K562 (cell line): ENCODE results near the gene FAM53A. TPM values are rescaled to one million over a fixed set of nuclear protein-coding genes. Genes with fewer than 3 reads are reported as not detected.
A peak's percentile ranks its signal among the peaks of the same experiment; 100 is the strongest.

Experiments used
- ARNT ChIP-seq, 2 experiments: fragments of 450-650 bp; IDR thresholded peaks; 2 replicates each; pipeline ENCODE4 v1.6.1; 2016; ENCODE audit warnings: mild to moderate bottlenecking in 1 of 2
- CEBPG ChIP-seq, 3 experiments: fragments of 200-800 bp in 1 of 3; sonication (Bioruptor generic) in 1 of 3; sonication (generic) in 1 of 3; formaldehyde crosslinking in 1 of 3; IDR thresholded peaks in 2 of 3; conservative IDR thresholded peaks in 1 of 3; 2 replicates each; pipeline versions ENCODE4 v1.6.1 to v1.8.0; 2016 to 2022; ENCODE audit warnings: missing compliant biosample characterization in 2 of 3, missing genetic modification characterization in 2 of 3, mild to moderate bottlenecking in 1 of 3, missing genetic modification reagents in 1 of 3
- HDAC1 ChIP-seq, 2 experiments: fragments of 450-650 bp; IDR thresholded peaks; 2 replicates each; pipeline ENCODE4 v1.6.1; 2016 to 2017; ENCODE audit warnings: inconsistent platforms in 1 of 2, mild to moderate bottlenecking in 1 of 2, moderate library complexity in 1 of 2
- HLTF ChIP-seq: fragments of 450-650 bp; IDR thresholded peaks from 2 replicates; pipeline ENCODE4 v1.6.1; 2016
- IRF2 ChIP-seq: sonication (generic); formaldehyde crosslinking; IDR thresholded peaks from 2 replicates; pipeline ENCODE4 v1.8.1; 2022; ENCODE audit warnings: mild to moderate bottlenecking, missing genetic modification reagents
- NR4A1 ChIP-seq, 2 experiments: fragments of 250-450 bp in 1 of 2; fragments of 450-650 bp in 1 of 2; sonication (Bioruptor Pico) in 1 of 2; IDR thresholded peaks; 2 replicates each; pipeline versions ENCODE4 v1.4.0 to v1.6.1; 2016 to 2020; ENCODE audit warnings: mild to moderate bottlenecking in 2 of 2, missing compliant biosample characterization in 1 of 2, missing genetic modification characterization in 1 of 2, moderate library complexity in 1 of 2
- SNRNP70 ChIP-seq: fragments of 200-400 bp; formaldehyde crosslinking; optimal IDR thresholded peaks from 2 replicates; pipeline ENCODE3; 2017; ENCODE audit warnings: low read depth, low read length
- TARDBP ChIP-seq: fragments of 450-650 bp; IDR thresholded peaks from 2 replicates; pipeline ENCODE4 v1.6.1; 2016
- TCFL5 ChIP-seq: fragments of 250-450 bp; sonication (Bioruptor Pico); conservative IDR thresholded peaks from 2 replicates; pipeline ENCODE4 v1.6.1; 2021; ENCODE audit warnings: mild to moderate bottlenecking, moderate library complexity, matching md5 sums
- TOE1 ChIP-seq, 2 experiments: fragments of 450-650 bp in 1 of 2; sonication (generic) in 1 of 2; formaldehyde crosslinking in 1 of 2; IDR thresholded peaks; 2 replicates each; pipeline versions ENCODE4 v1.7.1 to v1.8.0; 2016 to 2022; ENCODE audit warnings: borderline replicate concordance in 2 of 2, mild to moderate bottlenecking in 2 of 2, antibody characterized with exemption in 1 of 2, inconsistent platforms in 1 of 2, low read depth in 1 of 2, missing genetic modification reagents in 1 of 2, moderate library complexity in 1 of 2
- XRCC3 ChIP-seq: fragments of 450-650 bp; IDR thresholded peaks from 2 replicates; pipeline ENCODE4 v1.6.1; 2017; ENCODE audit warnings: mild to moderate bottlenecking, moderate library complexity
- ZNF175 ChIP-seq: fragments of 200-800 bp; sonication (Bioruptor generic); IDR thresholded peaks from 2 replicates; pipeline ENCODE4 v1.6.1; 2016; ENCODE audit warnings: low read depth, mild to moderate bottlenecking, missing genetic modification characterization, missing compliant biosample characterization
- ZNF584 ChIP-seq: fragments of 200-800 bp; sonication (Bioruptor generic); IDR thresholded peaks from 2 replicates; pipeline ENCODE4 v1.6.1; 2016; ENCODE audit warnings: low read depth, mild to moderate bottlenecking, missing genetic modification characterization, missing compliant biosample characterization
- ZNF76 ChIP-seq: fragments of 250-450 bp; sonication (Bioruptor Pico); IDR thresholded peaks from 2 replicates; pipeline ENCODE4 v1.4.0; 2020; ENCODE audit warnings: mild to moderate bottlenecking, moderate library complexity, borderline replicate concordance
- polyA plus RNA-seq, 8 experiments: library from polyadenylated mRNA; depleted of rRNA in 4 of 8; stranded (reverse) in 5 of 8; unstranded in 3 of 8; fragments of >200 nt; fragmentation: Nextera tagmentation in 2 of 8; fragmentation: Illumina TruSeq in 1 of 8; extraction: Ambion mirVana in 2 of 8; extraction: Trizol in 1 of 8; gene quantifications; 2 replicates each; pipeline versions ENCODE4 v1.2.1 to v1.2.3, GENCODE V29; 2011 to 2014; ENCODE audit warnings: inconsistent platforms in 1 of 8, missing spikeins in 1 of 8
- total RNA-seq, 7 experiments: library from RNA; depleted of rRNA in 6 of 7; stranded (reverse); fragments of >200 nt in 6 of 7; fragmentation: Illumina TruSeq in 2 of 7; extraction: Trizol in 2 of 7; gene quantifications; 2 replicates each; pipeline versions ENCODE4 v1.2.1 to v1.2.3, GENCODE V29; 2011 to 2021; ENCODE audit warnings: low replicate concordance in 1 of 7
- TF ChIP-seq, protein P1 (sequence below), 2 experiments: fragments of 450-650 bp in 1 of 2; IDR thresholded peaks; 2 replicates each; pipeline ENCODE4 v1.6.1; 2011 to 2017; ENCODE audit warnings: low read depth in 2 of 2, antibody characterized with exemption in 1 of 2, borderline replicate concordance in 1 of 2, low read length in 1 of 2, mild to moderate bottlenecking in 1 of 2, mixed read lengths in 1 of 2; ENCODE audit not compliant: control insufficient read depth in 1 of 2
- TF ChIP-seq, protein P2 (sequence below): fragments of 450-650 bp; conservative IDR thresholded peaks from 2 replicates; pipeline ENCODE4 v1.6.1; 2016; ENCODE audit warnings: missing genetic modification characterization, low read depth, mild to moderate bottlenecking, control low read depth, missing compliant biosample characterization
- TF ChIP-seq, protein P3 (sequence below): fragments of 450-650 bp; IDR thresholded peaks from 2 replicates; pipeline ENCODE4 v1.6.1; 2016
- TF ChIP-seq, protein P4 (sequence below): fragments of 450-650 bp; formaldehyde crosslinking; IDR thresholded peaks from 2 replicates; pipeline ENCODE4 v1.4.0; 2020; ENCODE audit warnings: mild to moderate bottlenecking, moderate library complexity

FAM53A gene
- total and polyA plus RNA-seq, 9 of the 15 experiments (the other 6 are each of a cell fraction or from before 2014, with no cell fraction given), result 0.53 to 2.7 (median 1.4) TPM; not detected in 2

DNA sequence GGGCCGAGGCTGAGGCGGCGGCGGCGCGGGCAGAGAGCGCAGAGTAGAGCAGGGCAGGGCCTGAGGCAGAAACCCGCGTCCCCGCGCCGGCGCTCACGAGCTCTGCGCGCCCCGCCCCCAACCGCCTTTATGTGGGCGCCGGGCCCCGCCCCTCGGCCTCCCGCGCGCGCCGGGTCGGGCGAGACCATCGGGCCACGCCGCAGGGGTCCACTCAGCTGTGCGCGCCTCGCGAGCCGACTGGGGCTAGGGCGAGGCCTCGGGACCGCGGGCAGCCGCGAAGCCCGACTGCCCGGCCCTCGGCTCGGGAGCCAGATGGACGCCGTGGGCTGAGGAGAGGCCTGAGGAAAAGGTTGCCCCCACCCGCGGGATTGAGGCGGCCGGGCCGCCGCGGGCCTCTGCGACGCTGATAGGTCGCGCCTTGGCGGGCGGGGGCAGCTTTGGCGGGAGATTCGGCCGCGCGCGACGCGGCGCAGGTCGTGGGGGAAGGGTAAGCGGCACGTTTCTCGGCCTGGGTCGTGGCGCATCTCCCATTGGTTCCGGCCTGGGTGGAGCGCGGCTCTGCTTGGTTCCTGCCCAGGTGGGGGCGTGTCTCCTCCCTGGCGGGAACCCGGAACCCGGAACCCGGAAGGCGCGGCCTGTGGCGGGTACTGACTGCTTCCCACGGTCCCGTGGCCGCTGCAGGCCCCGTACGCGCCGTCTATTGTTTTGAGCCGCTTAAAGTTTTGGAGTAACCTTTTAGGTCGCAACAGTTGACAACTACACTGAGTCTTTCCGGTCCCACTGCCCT lies 28.3 kb upstream of the FAM53A start, which contains the start of gene SLBP (continued):
- TF ChIP-seq, protein P1, sequence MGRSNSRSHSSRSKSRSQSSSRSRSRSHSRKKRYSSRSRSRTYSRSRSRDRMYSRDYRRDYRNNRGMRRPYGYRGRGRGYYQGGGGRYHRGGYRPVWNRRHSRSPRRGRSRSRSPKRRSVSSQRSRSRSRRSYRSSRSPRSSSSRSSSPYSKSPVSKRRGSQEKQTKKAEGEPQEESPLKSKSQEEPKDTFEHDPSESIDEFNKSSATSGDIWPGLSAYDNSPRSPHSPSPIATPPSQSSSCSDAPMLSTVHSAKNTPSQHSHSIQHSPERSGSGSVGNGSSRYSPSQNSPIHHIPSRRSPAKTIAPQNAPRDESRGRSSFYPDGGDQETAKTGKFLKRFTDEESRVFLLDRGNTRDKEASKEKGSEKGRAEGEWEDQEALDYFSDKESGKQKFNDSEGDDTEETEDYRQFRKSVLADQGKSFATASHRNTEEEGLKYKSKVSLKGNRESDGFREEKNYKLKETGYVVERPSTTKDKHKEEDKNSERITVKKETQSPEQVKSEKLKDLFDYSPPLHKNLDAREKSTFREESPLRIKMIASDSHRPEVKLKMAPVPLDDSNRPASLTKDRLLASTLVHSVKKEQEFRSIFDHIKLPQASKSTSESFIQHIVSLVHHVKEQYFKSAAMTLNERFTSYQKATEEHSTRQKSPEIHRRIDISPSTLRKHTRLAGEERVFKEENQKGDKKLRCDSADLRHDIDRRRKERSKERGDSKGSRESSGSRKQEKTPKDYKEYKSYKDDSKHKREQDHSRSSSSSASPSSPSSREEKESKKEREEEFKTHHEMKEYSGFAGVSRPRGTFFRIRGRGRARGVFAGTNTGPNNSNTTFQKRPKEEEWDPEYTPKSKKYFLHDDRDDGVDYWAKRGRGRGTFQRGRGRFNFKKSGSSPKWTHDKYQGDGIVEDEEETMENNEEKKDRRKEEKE (IDR thresholded peaks at IDR 0.05; ENCODE audit: borderline replicate concordance in 1 of 2, control insufficient read depth in 1 of 2, low read depth in 2 of 2, low read length in 1 of 2), result peak in 1 of 2 experiments; percentile 84; a peak in 3 of 4 replicates
- TF ChIP-seq HDAC1 (IDR thresholded peaks at IDR 0.05), result peak in 1 of 2 experiments; percentile 96; a peak in 2 of 4 replicates
- TF ChIP-seq, protein P2, sequence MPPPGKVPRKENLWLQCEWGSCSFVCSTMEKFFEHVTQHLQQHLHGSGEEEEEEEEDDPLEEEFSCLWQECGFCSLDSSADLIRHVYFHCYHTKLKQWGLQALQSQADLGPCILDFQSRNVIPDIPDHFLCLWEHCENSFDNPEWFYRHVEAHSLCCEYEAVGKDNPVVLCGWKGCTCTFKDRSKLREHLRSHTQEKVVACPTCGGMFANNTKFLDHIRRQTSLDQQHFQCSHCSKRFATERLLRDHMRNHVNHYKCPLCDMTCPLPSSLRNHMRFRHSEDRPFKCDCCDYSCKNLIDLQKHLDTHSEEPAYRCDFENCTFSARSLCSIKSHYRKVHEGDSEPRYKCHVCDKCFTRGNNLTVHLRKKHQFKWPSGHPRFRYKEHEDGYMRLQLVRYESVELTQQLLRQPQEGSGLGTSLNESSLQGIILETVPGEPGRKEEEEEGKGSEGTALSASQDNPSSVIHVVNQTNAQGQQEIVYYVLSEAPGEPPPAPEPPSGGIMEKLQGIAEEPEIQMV (tag), result no peak
- TF ChIP-seq XRCC3, result no peak
- TF ChIP-seq TCFL5 (CRISPR knock-in tag), result no peak
- TF ChIP-seq ARNT (IDR thresholded peaks at IDR 0.05), result no peak
- no peak for TF ChIP-seq IRF2
- TF ChIP-seq ZNF584 (CRISPR knock-in tag), result no peak
- no peak for TF ChIP-seq CEBPG (CRISPR knock-in tag; IDR thresholded peaks at IDR 0.05)
- TF ChIP-seq CEBPG (tag; conservative IDR thresholded peaks at IDR 0.05 in 1 of 2, IDR thresholded peaks at IDR 0.05 in 1 of 2), result no peak
- TF ChIP-seq HLTF, result no peak
- TF ChIP-seq, protein P3, sequence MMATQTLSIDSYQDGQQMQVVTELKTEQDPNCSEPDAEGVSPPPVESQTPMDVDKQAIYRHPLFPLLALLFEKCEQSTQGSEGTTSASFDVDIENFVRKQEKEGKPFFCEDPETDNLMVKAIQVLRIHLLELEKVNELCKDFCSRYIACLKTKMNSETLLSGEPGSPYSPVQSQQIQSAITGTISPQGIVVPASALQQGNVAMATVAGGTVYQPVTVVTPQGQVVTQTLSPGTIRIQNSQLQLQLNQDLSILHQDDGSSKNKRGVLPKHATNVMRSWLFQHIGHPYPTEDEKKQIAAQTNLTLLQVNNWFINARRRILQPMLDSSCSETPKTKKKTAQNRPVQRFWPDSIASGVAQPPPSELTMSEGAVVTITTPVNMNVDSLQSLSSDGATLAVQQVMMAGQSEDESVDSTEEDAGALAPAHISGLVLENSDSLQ, result no peak
- peak; percentile 95 for TF ChIP-seq TARDBP
- TF ChIP-seq TOE1 (IDR thresholded peaks at IDR 0.05; ENCODE audit: borderline replicate concordance), result peak; percentile 58; the same call in 1 of the 2 replicates
- peak; percentile 96 for TF ChIP-seq TOE1 (CRISPR knock-in tag; IDR thresholded peaks at IDR 0.05; ENCODE audit: borderline replicate concordance, low read depth)
- TF ChIP-seq ZNF175, result no peak
- TF ChIP-seq ZNF76 (CRISPR knock-in tag), result no peak
- no peak for TF ChIP-seq SNRNP70
- TF ChIP-seq, protein P4, sequence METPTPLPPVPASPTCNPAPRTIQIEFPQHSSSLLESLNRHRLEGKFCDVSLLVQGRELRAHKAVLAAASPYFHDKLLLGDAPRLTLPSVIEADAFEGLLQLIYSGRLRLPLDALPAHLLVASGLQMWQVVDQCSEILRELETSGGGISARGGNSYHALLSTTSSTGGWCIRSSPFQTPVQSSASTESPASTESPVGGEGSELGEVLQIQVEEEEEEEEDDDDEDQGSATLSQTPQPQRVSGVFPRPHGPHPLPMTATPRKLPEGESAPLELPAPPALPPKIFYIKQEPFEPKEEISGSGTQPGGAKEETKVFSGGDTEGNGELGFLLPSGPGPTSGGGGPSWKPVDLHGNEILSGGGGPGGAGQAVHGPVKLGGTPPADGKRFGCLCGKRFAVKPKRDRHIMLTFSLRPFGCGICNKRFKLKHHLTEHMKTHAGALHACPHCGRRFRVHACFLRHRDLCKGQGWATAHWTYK (CRISPR knock-in tag), result no peak
- TF ChIP-seq NR4A1 (CRISPR knock-in tag; IDR thresholded peaks at IDR 0.05), result no peak
- no peak for TF ChIP-seq NR4A1 (tag; IDR thresholded peaks at IDR 0.05)
